ENCODE data around the gene BCDIN3D. TPM values are rescaled to one million over a fixed set of nuclear protein-coding genes. Genes with fewer than 3 reads are reported as not detected.
A peak's percentile ranks its signal among the peaks of the same experiment; 100 is the strongest.

Gene BCDIN3D
- total and polyA plus RNA-seq, 9 of the 15 experiments (the other 6 are each of a cell fraction or from before 2014, with no cell fraction given) = 3.7 to 6.9 (median 5.6) TPM

GRCh38 chr12:49866859-49867569, 24.1 kb upstream of the BCDIN3D start (continued):
- TF ChIP-seq ZNF518B (CRISPR knock-in tag; IDR thresholded peaks at IDR 0.05) = no peak
- TF ChIP-seq ZFPM2 (CRISPR knock-in tag; IDR thresholded peaks at IDR 0.05) = no peak
- TF ChIP-seq SIN3A (IDR thresholded peaks at IDR 0.05; ENCODE audit: borderline replicate concordance in 2 of 2, control insufficient read depth in 1 of 2, low read depth in 2 of 2, low read length in 2 of 2) = no peak
- no peak for TF ChIP-seq PYGO2 (tag; IDR thresholded peaks at IDR 0.05)
- TF ChIP-seq ZNF79 (CRISPR knock-in tag; IDR thresholded peaks at IDR 0.05; ENCODE audit: low read depth) = no peak
- TF ChIP-seq NFIX (CRISPR knock-in tag; IDR thresholded peaks at IDR 0.05; ENCODE audit: low read depth) = no peak
- TF ChIP-seq SMARCA5 (IDR thresholded peaks at IDR 0.05) = no peak
- no peak for TF ChIP-seq ZNF232 (CRISPR knock-in tag; IDR thresholded peaks at IDR 0.05)
- 0 out of 2 replicates have a peak, but pooled peaks have one; percentile 27 for TF ChIP-seq ZNF431 (CRISPR knock-in tag; IDR thresholded peaks at IDR 0.05)
- TF ChIP-seq U2AF1 (optimal IDR thresholded peaks at IDR 0.05; ENCODE audit: low read depth, low read length) = no peak
- no peak for TF ChIP-seq CREB5 (CRISPR knock-in tag; IDR thresholded peaks at IDR 0.05)
- no peak for TF ChIP-seq ZNF23 (CRISPR knock-in tag; IDR thresholded peaks at IDR 0.05)
- no peak for TF ChIP-seq ZNF512 (tag; IDR thresholded peaks at IDR 0.05)
- peak; percentile 70; the same call in 1 of the 2 replicates for TF ChIP-seq ZEB2 (IDR thresholded peaks at IDR 0.05)
- 0 out of 2 replicates have a peak, but pooled peaks have one; percentile 37 for TF ChIP-seq ZNF740 (CRISPR knock-in tag; IDR thresholded peaks at IDR 0.05)
- no peak for TF ChIP-seq ZNF740 (tag; IDR thresholded peaks at IDR 0.05)
